ENCODE results near the gene PKP2. TPM values are rescaled to one million over a fixed set of nuclear protein-coding genes. Genes with fewer than 3 reads are reported as not detected.
"Not testable (repeated sequence)": the region's sequence is repeated elsewhere in the genome, so short reads cannot be mapped to it uniquely, and the experiment has no call there.

PKP2 gene
- total RNA-seq, 2 experiments from 2014 or later, result 0.36 TPM; not detected in 1

DNA sequence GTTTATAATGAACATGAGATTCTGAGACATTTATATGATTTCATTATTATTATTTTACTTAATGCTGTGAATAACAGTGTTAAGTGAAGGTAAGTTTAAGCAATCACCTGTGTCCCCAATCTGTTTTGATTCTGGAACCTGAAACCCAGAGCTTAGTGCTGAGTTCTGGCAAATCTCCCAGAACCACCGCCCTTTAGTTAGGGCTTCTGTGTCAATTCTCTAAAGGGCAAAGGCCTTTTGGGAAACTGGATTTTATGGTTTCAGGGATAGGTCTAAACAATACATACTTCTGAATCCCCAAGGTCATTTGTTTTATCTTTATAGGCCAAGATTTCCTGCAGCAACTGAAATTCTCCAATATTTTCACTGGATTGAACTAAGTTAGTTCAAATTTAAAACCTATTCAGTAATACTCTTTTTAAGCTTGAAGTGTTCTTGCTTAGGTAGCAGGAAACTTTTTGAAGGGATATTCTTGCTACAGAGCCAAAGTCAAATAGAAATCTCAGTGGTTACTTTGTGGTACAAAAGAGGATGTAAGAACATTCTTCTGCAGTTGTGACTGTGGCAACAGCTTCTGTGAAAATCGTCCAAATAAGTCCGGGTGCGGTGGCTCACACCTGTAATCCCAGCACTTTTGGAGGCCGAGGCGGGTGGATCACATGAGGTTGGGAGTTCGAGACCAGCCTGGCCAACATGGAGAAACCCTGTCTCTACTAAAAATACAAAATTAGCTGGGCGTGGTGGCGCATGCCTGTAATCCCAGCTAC lies 10.0 kb upstream of the PKP2 start:
- H3K4me1 Mint-ChIP-seq, result no peaks in the 10 kb centered on the region
- DNase-seq, result no peak
- H3K36me3 Mint-ChIP-seq, result no peaks in the 10 kb centered on the region
- no peaks in the 10 kb centered on the region for H3K9me3 Mint-ChIP-seq
- H3K4me3 Mint-ChIP-seq, result no peak overlapping the region
- no peak overlapping the region for H3K27ac Mint-ChIP-seq
- POLR2A ChIA-PET, result no interaction called here
- peaks cover 10% of the 10 kb centered on the region for H3K27me3 Mint-ChIP-seq
- no peak for ATAC-seq (ENCODE audit: low read depth)

DNA sequence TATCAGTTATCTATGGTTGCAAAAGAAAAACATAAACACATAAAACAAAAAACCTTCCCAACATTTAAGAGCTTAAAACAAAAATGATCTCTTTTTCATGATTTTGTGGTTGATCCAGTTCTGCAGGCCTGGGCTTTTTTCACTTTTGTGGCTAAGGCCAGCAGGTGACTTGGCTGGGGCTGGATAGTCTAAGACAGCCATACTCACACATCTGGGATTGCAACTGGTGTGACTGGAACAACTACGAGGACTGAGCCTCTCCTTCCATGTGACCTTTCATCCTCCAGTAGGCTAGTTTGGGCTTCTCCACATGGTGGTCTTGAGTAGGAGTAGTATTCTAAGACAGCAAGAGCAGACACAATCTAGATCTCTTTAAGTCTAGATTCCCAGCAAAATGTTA lies 7.2 kb upstream of the PKP2 start:
- Mint-ChIP-seq H3K27ac (no peak overlapping the region), H3K9me3 (no peaks in the 10 kb centered on the region), H3K4me3 (no peak overlapping the region), H3K4me1 (no peaks in the 10 kb centered on the region), H3K36me3 (no peaks in the 10 kb centered on the region), H3K27me3 (peaks cover 8% of the 10 kb centered on the region)
- ATAC-seq (ENCODE audit: low read depth) (no peak), DNase-seq (no peak)
- POLR2A ChIA-PET, result no interaction called here

DNA sequence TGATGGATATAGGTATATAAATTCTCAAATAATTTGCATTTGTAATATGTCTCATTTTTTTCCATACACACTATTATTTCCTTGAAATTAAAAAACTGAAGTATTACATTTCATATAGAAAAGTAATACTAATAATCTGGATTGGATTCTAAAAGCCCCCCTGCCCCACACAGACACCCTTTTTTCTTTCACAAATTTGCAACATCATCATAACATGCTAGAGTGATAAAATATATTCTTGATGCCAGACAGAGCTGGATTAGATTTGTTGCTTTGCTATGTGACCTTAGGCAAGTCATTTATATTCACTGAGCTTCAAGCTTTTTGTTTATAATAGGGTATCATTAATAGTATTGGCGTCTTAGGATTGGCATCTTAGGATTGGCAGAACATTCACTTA lies 6.7 kb upstream of the PKP2 start:
- Mint-ChIP-seq H3K4me1 (no peaks in the 10 kb centered on the region), H3K36me3 (no peaks in the 10 kb centered on the region), H3K27ac (no peak overlapping the region), H3K4me3 (no peak overlapping the region), H3K27me3 (peaks cover 8% of the 10 kb centered on the region), H3K9me3 (no peaks in the 10 kb centered on the region)
- POLR2A ChIA-PET, result no interaction called here
- no peak for ATAC-seq (ENCODE audit: low read depth)
- no peak for DNase-seq

DNA sequence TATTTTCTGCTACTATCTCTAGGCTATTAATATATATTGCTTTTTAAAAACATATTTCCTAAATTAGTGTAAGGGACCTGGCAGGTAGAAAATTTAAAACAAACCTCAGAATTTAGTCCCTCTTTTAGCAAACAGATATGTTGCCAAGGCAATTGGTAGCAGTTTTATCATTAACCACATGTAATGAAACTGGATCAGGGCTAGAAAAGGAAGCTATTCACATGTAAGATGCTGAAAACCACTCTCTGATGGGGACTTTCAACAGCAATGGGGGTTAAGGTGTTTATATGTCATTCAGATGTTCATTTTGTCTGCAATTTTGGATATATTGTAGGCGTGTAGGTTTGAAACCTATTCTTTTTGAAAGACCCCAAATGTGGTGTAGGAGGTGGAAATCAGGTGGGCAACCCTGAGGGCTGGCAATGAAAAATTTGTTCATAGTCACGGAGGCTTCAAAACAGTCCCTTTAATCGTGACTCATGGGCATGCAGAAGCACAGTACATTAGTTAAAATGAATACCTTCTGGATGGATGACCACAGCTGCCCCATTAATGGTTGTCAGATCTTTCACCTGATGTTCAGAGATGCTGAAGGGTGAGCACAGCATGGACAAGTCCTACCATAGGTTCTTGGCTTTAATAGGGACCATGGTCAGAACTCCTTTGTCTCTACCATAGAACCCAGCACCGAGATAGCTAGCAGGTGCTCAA lies 5.9 kb upstream of the PKP2 start:
- ATAC-seq (ENCODE audit: low read depth), result no peak
- H3K4me1 Mint-ChIP-seq, result no peaks in the 10 kb centered on the region
- H3K27me3 Mint-ChIP-seq, result peaks cover 14% of the 10 kb centered on the region
- H3K36me3 Mint-ChIP-seq, result no peaks in the 10 kb centered on the region
- no peaks in the 10 kb centered on the region for H3K9me3 Mint-ChIP-seq
- POLR2A ChIA-PET, result no interaction called here
- DNase-seq, result no peak
- no peak overlapping the region for H3K4me3 Mint-ChIP-seq
- H3K27ac Mint-ChIP-seq, result no peak overlapping the region

DNA sequence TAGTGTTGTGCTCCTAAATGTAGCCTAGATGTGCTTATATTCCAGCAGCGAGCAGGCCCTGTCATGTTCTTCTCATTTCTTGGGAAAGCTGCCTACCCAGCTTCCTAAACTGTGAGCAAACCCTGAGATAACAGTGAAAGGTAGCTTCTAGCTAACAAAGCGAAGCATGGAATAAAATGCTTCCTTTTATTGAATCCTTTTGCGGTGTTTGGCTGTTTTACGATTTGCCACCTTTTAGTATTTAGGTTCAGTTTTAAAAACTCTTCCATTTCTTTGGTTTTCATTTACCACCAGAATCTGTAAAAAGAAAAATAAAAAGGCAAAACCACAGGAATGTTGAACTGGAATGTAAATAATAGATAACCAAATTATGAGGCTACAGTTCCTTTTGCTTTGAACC lies 5.0 kb upstream of the PKP2 start:
- H3K27me3 Mint-ChIP-seq, result peaks cover 19% of the 10 kb centered on the region

DNA sequence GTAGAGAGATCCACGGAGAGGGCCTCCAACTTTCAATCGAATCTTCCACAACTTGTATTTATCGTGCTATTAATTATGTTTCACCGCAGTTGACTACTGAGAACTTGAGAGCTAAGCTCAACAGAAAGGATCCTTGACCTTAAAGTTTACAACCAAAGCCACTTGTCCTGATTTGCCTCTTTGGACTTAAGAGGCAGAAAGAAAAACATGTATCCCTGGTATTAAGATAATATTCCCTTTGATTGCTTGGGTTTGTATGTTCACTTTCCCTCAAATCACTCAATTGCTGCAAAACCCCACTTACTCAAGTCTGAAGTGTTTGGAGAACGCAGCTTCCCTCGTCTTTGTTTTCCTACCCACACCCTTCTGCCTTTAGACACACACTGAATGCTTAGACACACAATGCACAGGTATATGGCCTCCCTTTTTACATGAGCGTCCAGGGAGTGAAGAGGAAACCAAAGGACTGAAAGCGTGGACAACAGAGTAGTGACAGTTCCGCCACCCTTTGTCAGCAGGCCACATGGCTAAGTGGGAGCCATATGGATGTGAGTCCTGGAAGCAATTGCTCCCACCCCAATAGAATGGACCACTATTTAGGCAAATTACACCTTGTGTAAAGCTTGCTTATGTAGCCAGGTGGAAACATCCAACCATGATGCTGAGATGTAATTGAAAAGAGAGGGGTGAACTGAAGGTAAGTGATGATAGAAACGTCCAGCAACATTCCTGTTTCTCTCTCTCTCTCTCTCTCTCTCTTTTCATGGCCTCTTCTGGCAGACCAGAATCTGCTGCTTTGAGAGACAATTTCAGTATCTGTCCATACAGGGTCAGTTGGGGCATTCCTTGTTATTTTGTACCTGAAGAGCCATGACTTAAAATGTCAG lies 1.4 kb upstream of the PKP2 start:
- DNase-seq, result no peak
- H3K36me3 Mint-ChIP-seq, result no peaks in the 10 kb centered on the region
- H3K4me3 Mint-ChIP-seq, result no peak overlapping the region
- H3K4me1 Mint-ChIP-seq, result peaks cover 11% of the 10 kb centered on the region
- POLR2A ChIA-PET, result no interaction called here
- no peak for ATAC-seq (ENCODE audit: low read depth)
- no peak overlapping the region for H3K27ac Mint-ChIP-seq
- peaks cover 42% of the 10 kb centered on the region for H3K27me3 Mint-ChIP-seq
- no peaks in the 10 kb centered on the region for H3K9me3 Mint-ChIP-seq

More for the DNA sequence above, 5.0 kb upstream of the PKP2 start:
- Mint-ChIP-seq H3K4me3 (no peak overlapping the region), H3K36me3 (no peaks in the 10 kb centered on the region), H3K9me3 (no peaks in the 10 kb centered on the region), H3K27ac (no peak overlapping the region), H3K4me1 (peaks cover 2% of the 10 kb centered on the region)
- DNase-seq (no peak), ATAC-seq (ENCODE audit: low read depth) (no peak)
- POLR2A ChIA-PET, result no interaction called here

DNA sequence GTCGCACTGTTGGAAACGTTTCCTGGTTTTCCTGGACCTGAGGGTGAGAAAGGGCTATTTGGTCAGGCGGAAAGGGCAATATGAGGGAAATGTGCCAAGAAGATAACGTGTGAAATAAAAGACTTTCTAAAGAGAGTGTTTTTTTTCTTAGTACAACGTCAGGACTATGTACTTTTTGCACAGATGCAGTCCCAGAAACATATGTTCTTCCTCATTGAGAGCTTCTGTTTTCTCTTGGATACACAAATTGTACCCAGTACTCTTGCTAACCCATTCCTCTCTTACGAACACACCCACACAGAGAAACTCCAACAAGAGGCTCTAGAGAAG lies 669 bp upstream of the PKP2 start:
- Mint-ChIP-seq H3K4me3 (peak overlapping the region; percentile 58), H3K27me3 (peaks cover 43% of the 10 kb centered on the region), H3K36me3 (no peaks in the 10 kb centered on the region), H3K4me1 (peaks cover 11% of the 10 kb centered on the region), H3K27ac (no peak overlapping the region), H3K9me3 (no peaks in the 10 kb centered on the region)
- ATAC-seq (ENCODE audit: low read depth), result no peak
- DNase-seq, result no peak
- POLR2A ChIA-PET, result no interaction called here

DNA sequence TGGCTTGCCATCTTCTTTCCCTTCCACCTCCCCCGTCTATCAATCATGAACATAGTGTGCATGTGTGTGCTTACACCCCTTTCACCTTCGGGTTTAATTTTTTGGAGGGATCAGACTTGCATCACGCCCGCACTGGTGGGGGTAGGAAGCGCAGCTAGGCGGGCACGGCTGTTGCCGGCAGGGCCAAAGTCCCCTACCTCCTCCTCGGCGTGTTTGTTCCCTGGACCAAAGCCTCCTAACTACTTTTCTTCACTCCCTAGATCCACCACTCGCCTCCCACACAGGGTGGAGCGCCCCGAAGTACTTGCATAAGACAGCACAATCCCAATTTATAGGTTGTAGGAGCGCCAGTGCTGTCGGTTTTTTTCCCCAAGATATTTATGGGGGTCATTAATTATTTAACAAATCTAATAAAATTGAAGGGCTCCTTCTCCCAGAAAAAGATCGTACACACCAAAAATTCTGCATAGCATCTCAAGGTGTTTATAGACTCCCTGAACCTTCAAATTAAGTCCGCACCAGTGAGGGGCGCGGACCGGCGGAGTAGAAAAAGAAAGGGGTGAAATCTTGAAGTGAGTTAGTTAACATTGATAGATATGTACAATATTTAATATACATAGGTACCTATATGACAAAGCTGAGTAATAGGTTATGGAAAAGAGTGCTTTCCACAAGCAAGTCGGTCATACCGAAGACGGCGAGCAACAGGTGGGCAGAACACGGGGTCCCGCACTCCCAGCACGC lies 717 bp downstream of the PKP2 start:
- Mint-ChIP-seq H3K4me1 (peaks cover 11% of the 10 kb centered on the region), H3K36me3 (no peaks in the 10 kb centered on the region), H3K4me3 (peak overlapping the region; percentile 70), H3K9me3 (no peaks in the 10 kb centered on the region), H3K27me3 (peaks cover 47% of the 10 kb centered on the region), H3K27ac (no peak overlapping the region)
- POLR2A ChIA-PET, result no interaction called here
- DNase-seq, result no peak
- ATAC-seq (ENCODE audit: low read depth), result no peak

DNA sequence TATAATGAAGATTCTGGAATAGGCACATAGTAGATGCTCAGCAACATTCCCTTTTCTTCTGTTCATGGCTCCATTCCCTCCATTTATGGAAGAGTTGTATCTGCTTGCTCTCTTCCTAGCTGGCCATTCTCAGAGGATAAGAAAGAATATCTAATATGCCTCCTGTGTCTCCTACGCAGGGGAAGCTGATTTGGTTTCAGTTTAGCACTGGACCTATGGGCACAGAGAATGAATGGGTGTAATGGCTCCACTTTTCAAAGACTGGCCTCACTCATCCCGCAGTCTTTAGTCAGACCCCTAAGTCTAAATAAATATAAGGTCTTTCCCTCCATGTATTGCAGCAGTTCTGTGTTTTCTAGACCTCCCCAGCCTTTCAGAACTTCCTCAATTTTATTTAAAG lies 2.0 kb downstream of the PKP2 start:
- ATAC-seq (ENCODE audit: low read depth), result no peak
- POLR2A ChIA-PET, result no interaction called here
- no peak overlapping the region for H3K4me3 Mint-ChIP-seq
- no peaks in the 10 kb centered on the region for H3K36me3 Mint-ChIP-seq
- peaks cover 11% of the 10 kb centered on the region for H3K4me1 Mint-ChIP-seq
- H3K9me3 Mint-ChIP-seq, result no peaks in the 10 kb centered on the region
- DNase-seq, result no peak
- H3K27ac Mint-ChIP-seq, result no peak overlapping the region
- H3K27me3 Mint-ChIP-seq, result peaks cover 43% of the 10 kb centered on the region

DNA sequence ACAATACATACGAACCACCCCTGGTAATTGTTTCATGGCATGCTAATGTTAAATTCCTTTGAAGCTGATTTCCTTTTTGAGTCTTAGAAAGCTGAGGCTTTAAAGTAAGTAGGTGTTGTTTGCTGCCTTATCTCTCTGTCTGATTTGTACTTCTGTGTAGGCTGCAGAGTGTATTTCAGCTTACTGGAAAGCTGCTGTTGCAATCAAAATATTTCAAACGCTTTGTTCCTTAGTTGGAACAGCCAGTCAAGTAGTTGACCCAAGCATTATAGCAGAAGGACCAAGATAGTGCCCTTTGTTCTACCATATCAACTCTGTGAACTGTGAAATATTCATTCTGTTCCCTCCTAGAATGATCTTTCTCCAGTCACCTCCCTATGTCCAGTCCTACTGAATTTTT lies 3.1 kb downstream of the PKP2 start:
- Mint-ChIP-seq H3K27ac (no peak overlapping the region), H3K27me3 (peaks cover 43% of the 10 kb centered on the region), H3K4me1 (peaks cover 11% of the 10 kb centered on the region), H3K4me3 (no peak overlapping the region), H3K36me3 (no peaks in the 10 kb centered on the region), H3K9me3 (no peaks in the 10 kb centered on the region)
- ATAC-seq (ENCODE audit: low read depth), result no peak
- POLR2A ChIA-PET, result no interaction called here
- DNase-seq, result no peak

DNA sequence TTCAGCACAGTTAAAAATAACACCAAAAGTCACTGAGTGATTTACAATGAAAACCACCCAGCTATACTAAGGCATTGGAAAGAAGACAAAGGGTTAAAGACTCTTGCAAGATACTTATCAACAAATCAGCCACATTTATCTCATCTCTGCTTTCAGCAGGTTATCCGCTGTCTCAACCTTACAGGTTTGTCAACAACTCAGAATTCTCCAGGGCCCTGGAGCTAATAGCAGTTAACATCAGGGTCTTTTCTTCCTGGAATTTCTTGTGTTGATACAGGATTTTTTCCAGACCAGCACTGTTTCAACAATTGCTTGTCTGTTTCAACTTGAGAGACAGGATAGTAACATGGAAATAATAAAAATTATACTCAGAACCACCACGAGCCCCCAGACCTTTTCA lies 3.5 kb downstream of the PKP2 start:
- POLR2A ChIA-PET, result no interaction called here
- DNase-seq, result no peak
- ATAC-seq (ENCODE audit: low read depth), result no peak
- H3K27ac Mint-ChIP-seq, result no peak overlapping the region
- peaks cover 11% of the 10 kb centered on the region for H3K4me1 Mint-ChIP-seq
- H3K27me3 Mint-ChIP-seq, result peaks cover 43% of the 10 kb centered on the region
- no peaks in the 10 kb centered on the region for H3K36me3 Mint-ChIP-seq
- H3K4me3 Mint-ChIP-seq, result no peak overlapping the region
- no peaks in the 10 kb centered on the region for H3K9me3 Mint-ChIP-seq

DNA sequence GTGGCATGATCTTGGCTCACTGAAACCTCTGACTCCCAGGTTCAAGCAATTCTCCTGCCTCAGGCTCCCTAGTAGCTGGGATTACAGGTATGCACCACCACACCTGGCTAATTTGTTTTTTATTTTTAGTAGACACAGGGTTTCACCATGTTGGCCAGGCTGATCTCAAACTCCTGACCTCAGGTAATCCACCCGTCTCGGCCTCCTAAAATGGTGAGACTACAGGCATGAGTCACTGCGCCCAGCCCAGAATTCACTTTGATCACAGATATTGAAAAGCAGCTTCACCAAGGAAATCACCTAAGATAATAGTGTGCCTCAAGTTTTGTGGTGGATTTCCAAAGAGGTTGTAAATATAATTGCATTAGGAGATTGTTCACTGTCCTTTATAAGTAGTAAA lies 4.2 kb downstream of the PKP2 start:
- H3K36me3 Mint-ChIP-seq; DNase-seq; H3K27ac Mint-ChIP-seq; H3K4me3 Mint-ChIP-seq; H3K9me3 Mint-ChIP-seq; ATAC-seq (ENCODE audit: low read depth); POLR2A ChIA-PET: not testable (repeated sequence)
- H3K27me3 Mint-ChIP-seq, result peaks cover 37% of the 10 kb centered on the region
- peaks cover 11% of the 10 kb centered on the region for H3K4me1 Mint-ChIP-seq

DNA sequence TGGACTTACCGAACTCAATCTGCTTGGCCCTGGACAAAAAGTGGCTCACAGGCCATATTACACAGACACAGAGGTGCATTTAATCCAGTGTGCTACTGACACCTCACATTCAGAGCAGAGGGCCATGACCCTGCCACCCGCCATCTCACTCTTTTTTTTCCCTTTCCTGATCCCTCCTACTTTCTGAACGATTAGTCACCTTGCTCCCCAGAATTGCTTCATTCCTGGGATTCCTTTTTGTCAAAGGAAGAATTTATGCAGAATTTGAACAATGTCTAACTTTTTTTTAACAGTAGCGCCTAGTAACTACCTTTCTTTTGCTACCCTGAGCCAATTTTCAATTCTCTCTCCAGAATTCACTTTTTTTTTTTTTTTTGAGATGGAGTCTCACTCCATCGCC lies 4.6 kb downstream of the PKP2 start:
- no peak for ATAC-seq (ENCODE audit: low read depth)
- Mint-ChIP-seq H3K27ac (no peak overlapping the region), H3K9me3 (no peaks in the 10 kb centered on the region), H3K36me3 (no peaks in the 10 kb centered on the region), H3K27me3 (peaks cover 32% of the 10 kb centered on the region), H3K4me1 (peaks cover 8% of the 10 kb centered on the region), H3K4me3 (no peak overlapping the region)
- POLR2A ChIA-PET, result no interaction called here
- DNase-seq, result no peak

Data from activated naive CD8-positive, alpha-beta T cell treated with anti-CD3 and anti-CD28 coated beads, Interleukin-2, amount 10 ng/mL, durations not matched to agents 7 days and 5 days (primary cell).